T-helper 17 cell (primary cell): Measurements from ENCODE around the gene PDE6D. TPM values are rescaled to one million over a fixed set of nuclear protein-coding genes. Genes with fewer than 3 reads are reported as not detected.

Source experiments
- ATAC-seq: fragments of 150-1000 bp; cut with Tn5 transposase; 2 replicates; pipeline ENCODE4 v1.10.0; 2021; ENCODE audit warnings: mild to moderate bottlenecking, moderate library complexity
- DNase-seq, 3 donors: peaks; one replicate each; pipeline versions ENCODE4 v3.0.0 to v3.0.0-alpha.2; 2020 to 2021
- H3K9me3 ChIP-seq: one replicate; pipeline ENCODE4 v1.7.0; 2013; ENCODE audit warnings: low read length, mild to moderate bottlenecking; ENCODE audit not compliant: control insufficient read depth, poor library complexity, severe bottlenecking
- H3K27ac Mint-ChIP-seq: one replicate; pipeline ENCODE4 v1.8.0; 2022; ENCODE audit warnings: mild to moderate bottlenecking, moderate library complexity, mixed read lengths
- H3K27me3 Mint-ChIP-seq: one replicate; pipeline ENCODE4 v1.8.0; 2022; ENCODE audit warnings: mixed read lengths
- H3K36me3 Mint-ChIP-seq: one replicate; pipeline ENCODE4 v1.8.0; 2022; ENCODE audit warnings: low read depth, mixed read lengths
- H3K4me1 Mint-ChIP-seq: one replicate; pipeline ENCODE4 v1.8.0; 2022; ENCODE audit warnings: mild to moderate bottlenecking, mixed read lengths
- H3K4me3 Mint-ChIP-seq: one replicate; pipeline ENCODE4 v1.8.0; 2022; ENCODE audit warnings: mild to moderate bottlenecking, moderate library complexity, mixed read lengths
- total RNA-seq, 4 donors: library from RNA in 2 of 4; stranded (reverse) in 2 of 4; gene quantifications; one replicate each; pipeline ENCODE4 v1.2.3 and lab custom pipeline; 2022 to 2026

The PDE6D gene
- total RNA-seq, 2 donors from 2014 or later: 19.3 to 21.6 TPM

- Mint-ChIP-seq H3K4me1 (peaks cover 2% of the 10 kb centered on the region), H3K27ac (no peak overlapping the region), H3K4me3 (no peak overlapping the region), H3K36me3 (no peaks in the 10 kb centered on the region), H3K27me3 (no peaks in the 10 kb centered on the region)
- DNase-seq (no peak), ATAC-seq (no peak)
- H3K9me3 ChIP-seq: no peaks in the 10 kb centered on the region
Observed at GRCh38 chr2:231693956-231694355, 87.1 kb downstream of the PDE6D start.

GRCh38 chr2:231692847-231693246 lies 88.2 kb downstream of the PDE6D start:
- no peak overlapping the region for H3K4me3 Mint-ChIP-seq
- no peak overlapping the region for H3K27ac Mint-ChIP-seq
- H3K27me3 Mint-ChIP-seq: no peaks in the 10 kb centered on the region
- no peaks in the 10 kb centered on the region for H3K9me3 ChIP-seq
- no peak for DNase-seq
- ATAC-seq: no peak
- H3K36me3 Mint-ChIP-seq: no peaks in the 10 kb centered on the region
- peaks cover 3% of the 10 kb centered on the region for H3K4me1 Mint-ChIP-seq

- H3K27ac Mint-ChIP-seq: no peak overlapping the region
- DNase-seq: no peak
- no peak for ATAC-seq
Observed at GRCh38 chr2:231691251-231691772, 89.8 kb downstream of the PDE6D start.

GRCh38 chr2:231689124-231689893 lies 91.8 kb downstream of the PDE6D start:
- no peak for DNase-seq
- Mint-ChIP-seq H3K27me3 (no peaks in the 10 kb centered on the region), H3K4me1 (peaks cover 10% of the 10 kb centered on the region), H3K27ac (no peak overlapping the region), H3K36me3 (no peaks in the 10 kb centered on the region), H3K4me3 (no peak overlapping the region)
- no peaks in the 10 kb centered on the region for H3K9me3 ChIP-seq
- ATAC-seq: no peak

More at GRCh38 chr2:231691251-231691772, 89.8 kb downstream of the PDE6D start:
- H3K9me3 ChIP-seq: no peaks in the 10 kb centered on the region
- no peak overlapping the region for H3K4me3 Mint-ChIP-seq
- no peaks in the 10 kb centered on the region for H3K27me3 Mint-ChIP-seq
- peaks cover 10% of the 10 kb centered on the region for H3K4me1 Mint-ChIP-seq
- no peaks in the 10 kb centered on the region for H3K36me3 Mint-ChIP-seq

DNA sequence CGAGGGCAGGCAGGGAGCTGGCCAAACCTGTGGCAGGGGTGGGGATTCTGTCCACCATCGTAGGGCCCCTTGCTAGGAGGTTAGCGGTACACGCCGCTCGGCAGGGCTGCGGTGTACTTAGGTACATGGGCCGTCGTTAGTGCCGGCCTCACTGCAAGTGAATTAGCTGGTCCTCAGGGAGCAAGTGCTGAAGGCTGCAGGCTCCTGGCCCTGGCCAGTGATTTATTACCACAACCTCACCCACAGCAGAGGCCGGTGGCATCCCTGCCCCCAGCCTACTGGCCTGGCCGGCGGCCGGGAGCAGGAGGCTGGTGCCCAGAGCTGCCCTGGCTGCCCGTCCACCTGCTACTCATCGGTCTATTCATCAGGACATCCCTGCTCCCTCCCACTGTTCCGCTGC lies 92.4 kb downstream of the PDE6D start:
- Mint-ChIP-seq H3K27ac (no peak overlapping the region), H3K27me3 (peaks cover 3% of the 10 kb centered on the region), H3K4me1 (peaks cover 8% of the 10 kb centered on the region), H3K4me3 (no peak overlapping the region), H3K36me3 (no peaks in the 10 kb centered on the region)
- no peak for ATAC-seq
- H3K9me3 ChIP-seq: no peaks in the 10 kb centered on the region
- DNase-seq: no peak

DNA sequence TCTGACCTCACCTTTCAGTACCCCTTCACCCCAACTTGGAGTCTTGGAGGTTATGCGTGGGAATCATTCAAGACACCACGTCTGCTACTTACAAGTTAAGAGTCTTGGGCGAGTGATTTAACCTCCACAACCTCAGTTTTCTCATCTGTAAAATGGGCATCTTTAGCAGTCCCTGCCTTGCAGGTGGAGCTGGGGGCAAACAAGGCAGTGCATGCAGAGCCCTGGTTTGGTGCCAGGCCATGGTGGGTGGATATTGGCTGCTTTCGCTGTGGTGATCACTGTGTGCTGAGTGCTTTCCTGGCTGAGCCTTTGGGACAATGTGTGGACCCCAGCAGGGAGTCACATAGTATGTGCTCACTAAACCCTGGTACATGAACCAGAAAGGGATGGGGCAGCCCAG lies 93.1 kb downstream of the PDE6D start:
- DNase-seq (no peak), ATAC-seq (no peak)
- H3K27ac Mint-ChIP-seq: no peak overlapping the region
- H3K4me3 Mint-ChIP-seq: no peak overlapping the region
- H3K9me3 ChIP-seq: no peaks in the 10 kb centered on the region
- H3K4me1 Mint-ChIP-seq: peaks cover 8% of the 10 kb centered on the region
- peaks cover 4% of the 10 kb centered on the region for H3K27me3 Mint-ChIP-seq
- H3K36me3 Mint-ChIP-seq: no peaks in the 10 kb centered on the region

- no peaks in the 10 kb centered on the region for H3K9me3 ChIP-seq
- Mint-ChIP-seq H3K4me1 (peaks cover 8% of the 10 kb centered on the region), H3K4me3 (no peak overlapping the region), H3K27me3 (peaks cover 11% of the 10 kb centered on the region), H3K36me3 (peaks cover 5% of the 10 kb centered on the region), H3K27ac (no peak overlapping the region)
- peak; percentile 32 to 44 (median 33) for DNase-seq
- peak; percentile 90 for ATAC-seq
Observed at GRCh38 chr2:231687133-231687852, 93.8 kb downstream of the PDE6D start.

DNA sequence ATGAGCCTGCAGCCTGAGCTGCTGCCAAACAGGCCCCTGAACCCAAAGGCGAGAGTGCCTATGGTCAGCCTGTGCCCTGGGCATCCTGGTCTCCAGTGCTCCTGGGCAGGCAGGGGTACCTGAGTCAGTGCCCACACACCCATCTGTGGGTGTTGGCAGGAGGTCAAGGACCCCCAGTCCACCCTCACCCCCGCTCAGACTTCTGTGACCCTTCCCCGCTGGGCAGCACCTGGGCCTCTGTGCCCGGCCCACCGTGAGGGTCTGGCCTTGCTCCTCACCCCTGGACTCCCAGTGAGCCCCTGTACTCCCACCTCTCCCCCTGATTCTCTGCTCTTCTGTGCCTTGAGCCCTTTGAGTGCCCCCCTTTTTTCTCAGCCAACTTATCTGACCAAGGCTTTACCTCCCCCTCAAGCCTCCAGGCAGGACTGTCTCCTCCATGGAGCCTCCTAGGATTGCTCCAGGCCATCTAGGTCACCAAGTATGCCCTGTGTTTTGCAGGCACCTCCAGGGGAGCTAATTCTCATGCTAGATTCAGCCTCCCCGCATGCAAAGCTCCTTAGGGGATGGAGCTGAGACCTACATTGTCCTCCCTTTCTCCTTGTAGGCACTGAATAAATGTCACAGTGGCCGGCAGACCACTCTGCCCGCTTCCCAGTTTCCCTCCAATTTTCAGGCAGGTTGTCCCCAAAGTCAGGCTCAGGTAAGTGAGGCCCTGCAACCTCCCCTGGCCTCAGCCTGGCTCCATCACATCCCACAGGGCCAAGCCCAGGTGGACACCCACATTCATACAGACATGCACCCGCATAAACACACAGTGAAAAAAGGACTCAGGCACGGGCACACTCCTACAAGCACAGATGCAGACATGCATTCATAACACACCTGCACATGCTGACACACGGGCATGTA lies 94.6 kb downstream of the PDE6D start:
- H3K9me3 ChIP-seq: no peaks in the 10 kb centered on the region
- no peak overlapping the region for H3K4me3 Mint-ChIP-seq
- ATAC-seq (no peak), DNase-seq (no peak)
- peaks cover 19% of the 10 kb centered on the region for H3K27me3 Mint-ChIP-seq
- H3K4me1 Mint-ChIP-seq: peaks cover 11% of the 10 kb centered on the region
- no peak overlapping the region for H3K27ac Mint-ChIP-seq
- peaks cover 8% of the 10 kb centered on the region for H3K36me3 Mint-ChIP-seq

DNA sequence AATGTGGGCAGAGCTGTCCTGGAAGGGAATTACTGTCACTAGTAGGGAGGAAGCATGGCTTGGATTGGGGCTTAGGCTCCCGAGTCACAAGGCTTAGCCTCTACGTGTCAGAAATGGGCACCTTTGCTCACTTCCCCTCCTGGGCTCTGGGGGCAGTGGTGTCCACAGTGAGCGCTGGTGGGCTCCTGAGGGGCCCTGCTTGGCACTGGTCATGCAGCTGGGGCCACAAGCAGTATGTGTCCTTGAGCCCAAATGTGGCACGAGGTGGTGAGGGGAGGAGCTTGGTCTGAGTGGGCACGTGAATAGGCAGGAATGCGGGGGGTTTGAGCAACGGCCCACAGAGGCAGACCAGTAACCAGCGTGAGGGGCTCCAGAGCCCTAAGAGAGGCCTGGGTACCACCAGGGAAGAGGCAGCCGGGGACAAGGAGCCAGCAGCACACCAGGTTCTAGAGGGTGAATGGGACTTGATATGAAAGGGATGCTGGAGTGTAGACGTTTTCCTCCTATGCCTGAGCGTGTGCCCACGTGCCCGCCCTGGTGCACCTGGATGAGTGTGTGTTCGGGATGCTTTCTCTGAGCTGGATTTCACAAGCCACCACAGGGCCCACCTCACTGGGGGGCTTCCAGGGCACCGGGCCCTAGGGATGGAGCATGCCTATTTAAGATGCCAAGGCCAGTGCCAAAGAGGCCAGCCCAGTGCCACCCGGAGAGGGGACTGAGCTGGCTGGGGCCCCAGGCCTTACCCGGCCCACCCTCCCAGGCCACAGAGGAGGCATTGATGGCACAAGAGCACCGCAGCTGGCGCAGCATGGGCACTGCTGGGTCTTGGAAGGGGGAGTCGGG lies 95.5 kb downstream of the PDE6D start:
- no peak for ATAC-seq
- H3K27me3 Mint-ChIP-seq: peaks cover 22% of the 10 kb centered on the region
- no peak overlapping the region for H3K4me3 Mint-ChIP-seq

GRCh38 chr2:231684314-231685223 lies 96.5 kb downstream of the PDE6D start:
- Mint-ChIP-seq H3K27me3 (peaks cover 22% of the 10 kb centered on the region), H3K4me1 (peaks cover 12% of the 10 kb centered on the region), H3K4me3 (no peak overlapping the region), H3K27ac (no peak overlapping the region), H3K36me3 (peaks cover 9% of the 10 kb centered on the region)
- DNase-seq: no peak
- H3K9me3 ChIP-seq: no peaks in the 10 kb centered on the region
- no peak for ATAC-seq

More for the DNA sequence above, 95.5 kb downstream of the PDE6D start:
- H3K27ac Mint-ChIP-seq: no peak overlapping the region
- no peaks in the 10 kb centered on the region for H3K9me3 ChIP-seq
- peaks cover 12% of the 10 kb centered on the region for H3K4me1 Mint-ChIP-seq
- DNase-seq: no peak
- peaks cover 9% of the 10 kb centered on the region for H3K36me3 Mint-ChIP-seq

DNA sequence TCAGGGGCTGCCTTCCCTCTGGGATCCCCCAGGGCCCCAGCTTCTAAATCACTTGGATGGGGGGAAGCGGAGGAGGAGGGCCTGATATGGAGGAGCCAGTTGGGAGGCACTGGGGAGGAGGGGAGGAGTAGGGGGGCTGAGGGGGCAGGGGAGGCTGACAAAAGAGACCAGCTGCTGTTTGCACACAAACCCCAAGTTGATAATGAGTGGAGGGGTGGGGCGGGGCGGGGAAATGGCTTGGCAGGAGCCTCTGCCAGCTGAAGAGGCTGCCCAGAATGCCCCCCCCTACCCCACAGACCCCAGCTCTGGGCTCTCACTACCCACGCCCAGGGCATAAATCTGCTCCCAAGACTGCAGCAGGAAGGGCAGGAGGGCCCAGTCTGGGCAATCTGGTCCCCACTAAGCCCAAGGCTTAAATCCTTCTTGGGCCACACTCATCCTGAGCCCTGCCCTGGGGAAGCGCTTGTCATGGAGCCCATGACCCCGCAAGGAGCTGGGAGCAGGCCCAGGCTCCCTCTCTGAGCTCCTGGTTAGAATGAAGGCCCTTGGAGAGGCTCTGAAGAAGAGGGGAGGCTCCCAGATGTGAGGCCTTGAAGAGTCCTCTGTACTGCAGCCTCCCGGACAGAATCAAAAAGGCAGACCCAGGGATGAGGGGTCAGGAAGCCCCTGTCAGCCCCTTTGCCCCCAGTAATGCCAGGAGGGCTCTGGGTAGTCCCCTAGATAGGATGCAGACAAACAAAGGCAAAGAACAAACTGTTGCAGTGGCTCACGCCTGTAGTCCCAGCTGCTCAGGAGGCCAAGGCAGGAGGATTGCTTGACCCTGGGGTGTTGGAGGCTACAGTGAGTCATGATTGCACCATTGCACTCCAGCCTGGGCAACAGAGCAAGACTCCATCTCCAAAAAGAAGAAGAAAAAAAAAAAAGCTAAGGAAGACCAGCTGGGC lies 97.5 kb downstream of the PDE6D start:
- Mint-ChIP-seq H3K36me3 (peaks cover 9% of the 10 kb centered on the region), H3K4me3 (no peak overlapping the region), H3K27ac (no peak overlapping the region), H3K4me1 (peaks cover 12% of the 10 kb centered on the region), H3K27me3 (peaks cover 22% of the 10 kb centered on the region)
- no peak for DNase-seq
- ATAC-seq: no peak
- no peaks in the 10 kb centered on the region for H3K9me3 ChIP-seq
